Esophagus squamous epithelium (tissue), 5 donors: ENCODE results near the gene PRR35. TPM values are rescaled to one million over a fixed set of nuclear protein-coding genes. Genes with fewer than 3 reads are reported as not detected.

Source experiments
- DNase-seq: peaks from one replicate; lab custom pipeline; 2025; lab: John Stamatoyannopoulos, UW
- H3K27ac ChIP-seq, 4 donors: fragments of 200-600 bp; sonication (generic); one replicate each; pipeline ENCODE4 v1.5.1; 2016 to 2019; ENCODE audit warnings: mild to moderate bottlenecking in 1 of 4
- H3K27me3 ChIP-seq, 4 donors: fragments of 200-600 bp; sonication (generic); 1 replicate in 3 of 4; 2 replicates in 1 of 4; pipeline versions ENCODE4 v1.5.1 to v1.6.0; 2017 to 2021; ENCODE audit warnings: antibody characterized with exemption in 1 of 4
- H3K36me3 ChIP-seq, 3 donors: fragments of 200-600 bp; sonication (generic); one replicate each; pipeline ENCODE4 v1.5.1; 2016 to 2019
- H3K4me1 ChIP-seq, 3 donors: fragments of 200-600 bp; sonication (generic); one replicate each; pipeline ENCODE4 v1.5.1; 2017 to 2019
- H3K4me3 ChIP-seq, 4 donors: fragments of 200-600 bp; sonication (generic); 1 replicate in 3 of 4; 2 replicates in 1 of 4; pipeline ENCODE4 v1.5.1; 2016 to 2019; ENCODE audit warnings: mild to moderate bottlenecking in 2 of 4, moderate library complexity in 1 of 4
- H3K9me3 ChIP-seq, 3 donors: fragments of 200-600 bp; sonication (generic); one replicate each; pipeline ENCODE4 v1.5.1; 2016 to 2019
- CTCF ChIP-seq, 6 experiments: fragments of 450-650 bp in 4 of 6; fragments of 200-600 bp in 2 of 6; sonication (generic) in 2 of 6; IDR thresholded peaks; one replicate each; pipeline ENCODE4 v1.5.1; 2016 to 2019; ENCODE audit warnings: antibody characterized with exemption in 6 of 6, mild to moderate bottlenecking in 4 of 6, moderate library complexity in 4 of 6
- POLR2A ChIP-seq, 4 donors: fragments of 450-650 bp; IDR thresholded peaks; one replicate each; pipeline ENCODE4 v1.6.1; 2017; ENCODE audit warnings: antibody characterized with exemption in 4 of 4, mild to moderate bottlenecking in 4 of 4, moderate library complexity in 3 of 4
- WGBS, 2 donors: methylation state at CpG; one replicate each; pipeline ENCODE4 v1.1.5; 2018; 5-methylcytosine and 5-hydroxymethylcytosine counted together
- intact Hi-C: fragments of 100-400 bp; cut with DNase I; formaldehyde crosslinking; loops from one replicate; pipeline ENCODE4 v1.15.0; 2022
- total RNA-seq, 4 donors: library from RNA; depleted of rRNA; stranded (reverse); fragments of >200 nt; gene quantifications; one replicate each; pipeline ENCODE4 v1.1.0, GENCODE V29; 2016
- donor health status: DM: yes; HTN: yes; CAD: no.

The PRR35 gene
- total RNA-seq, 4 donors from 2014 or later: not detected

GRCh38 chr16:549544-550263 is 10.5 kb upstream of the PRR35 start:
- intact Hi-C loops: no loop called here

DNA sequence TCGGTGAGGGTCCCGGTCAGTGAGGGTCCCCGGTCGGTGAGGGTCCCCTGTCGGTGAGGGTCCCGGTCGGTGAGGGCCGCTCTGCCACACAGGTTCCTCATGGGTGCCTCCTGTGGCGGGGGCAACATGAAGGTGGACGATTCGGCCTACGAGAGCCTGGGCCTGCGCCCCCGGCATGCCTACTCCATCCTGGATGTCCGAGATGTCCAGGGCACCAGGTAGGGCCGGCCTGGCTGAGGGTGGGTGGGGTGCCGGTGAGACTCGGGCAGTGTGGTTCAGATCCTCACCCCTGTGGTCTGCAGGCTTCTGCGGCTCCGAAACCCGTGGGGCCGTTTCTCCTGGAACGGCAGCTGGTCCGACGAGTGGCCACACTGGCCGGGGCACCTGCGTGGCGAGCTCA is 9.0 kb upstream of the PRR35 start:
- WGBS, 2 donors: 100% methylated on average over 1 of the region's 28 CpGs; no CpG with 5 or more reads in 1 of the 2 donors

More at GRCh38 chr16:549544-550263, 10.5 kb upstream of the PRR35 start:
- Histone ChIP-seq H3K27me3 (no peaks in the 10 kb centered on the region), H3K36me3 (peaks cover 15 to 92% (median 22%) of the 10 kb centered on the region in 3 donors), H3K9me3 (no peaks in the 10 kb centered on the region), H3K4me3 (no peak overlapping the region), H3K4me1 (peaks cover 0 to 27% (median 2%) of the 10 kb centered on the region in 3 donors), H3K27ac (no peak overlapping the region)
- 91 to 92% methylated on average over 8 to 13 of the region's 54 CpGs for WGBS, 2 donors
- TF ChIP-seq CTCF (IDR thresholded peaks at IDR 0.05) (no peak), POLR2A (IDR thresholded peaks at IDR 0.05) (no peak)
- no peak for DNase-seq

GRCh38 chr16:552171-552570 is 8.0 kb upstream of the PRR35 start:
- intact Hi-C loops: no loop called here
- Histone ChIP-seq H3K27me3 (peaks cover 0 to 2% (median 0%) of the 10 kb centered on the region in 4 donors), H3K9me3 (no peaks in the 10 kb centered on the region), H3K4me3 (no peak overlapping the region), H3K36me3 (peaks cover 15 to 69% (median 22%) of the 10 kb centered on the region in 3 donors), H3K4me1 (peaks cover 3 to 28% (median 4%) of the 10 kb centered on the region in 3 donors), H3K27ac (no peak overlapping the region)
- DNase-seq: no peak
- TF ChIP-seq POLR2A (IDR thresholded peaks at IDR 0.05): no peak
- TF ChIP-seq CTCF (IDR thresholded peaks at IDR 0.05): no peak
- WGBS, 2 donors: 70% methylated on average over 2 of the region's 35 CpGs; no CpG with 5 or more reads in 1 of the 2 donors

More for the DNA sequence above, 9.0 kb upstream of the PRR35 start:
- Histone ChIP-seq H3K27me3 (no peaks in the 10 kb centered on the region), H3K27ac (no peak overlapping the region), H3K4me1 (peaks cover 3 to 37% (median 4%) of the 10 kb centered on the region in 3 donors), H3K4me3 (no peak overlapping the region), H3K36me3 (peaks cover 15 to 79% (median 22%) of the 10 kb centered on the region in 3 donors), H3K9me3 (no peaks in the 10 kb centered on the region)
- intact Hi-C loops: no loop called here
- TF ChIP-seq CTCF (IDR thresholded peaks at IDR 0.05) (no peak), POLR2A (IDR thresholded peaks at IDR 0.05) (no peak)
- DNase-seq: no peak

DNA sequence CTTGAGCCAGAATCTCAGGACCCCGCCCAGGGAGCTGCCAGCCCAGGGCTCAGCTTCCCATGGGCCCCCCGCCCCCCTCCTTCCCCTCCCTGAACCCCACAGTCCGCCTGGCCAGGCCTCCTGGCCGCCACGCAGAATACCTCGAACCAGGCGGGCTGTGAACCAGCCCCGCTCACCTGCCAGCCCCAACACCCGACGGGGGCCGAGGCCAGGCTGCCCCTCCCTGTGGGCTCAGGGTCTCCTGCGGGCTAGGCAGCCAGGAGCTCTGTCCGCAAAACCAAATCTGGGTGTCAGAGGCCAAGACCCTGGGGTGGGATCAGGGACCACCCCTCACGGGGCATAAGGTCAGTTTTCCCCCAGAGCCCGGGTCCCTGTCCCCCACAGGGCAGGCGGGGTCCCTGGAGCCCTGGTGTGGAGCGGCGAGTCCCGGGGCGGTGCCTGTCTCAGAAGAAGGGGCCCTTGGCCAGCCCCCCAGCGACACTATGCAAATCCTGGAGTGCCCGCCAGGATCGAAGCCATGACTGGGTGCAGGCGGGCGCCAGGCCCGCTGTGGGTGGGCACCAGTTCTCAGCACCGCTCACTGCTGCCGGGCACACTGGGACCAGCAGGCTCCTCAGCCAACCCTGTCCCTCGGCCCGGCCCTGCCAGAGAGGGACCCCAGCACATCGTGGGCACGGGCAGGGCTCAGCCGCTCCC is 6.4 kb upstream of the PRR35 start:
- Histone ChIP-seq H3K27me3 (peaks cover 0 to 18% (median 0%) of the 10 kb centered on the region in 4 donors), H3K9me3 (no peaks in the 10 kb centered on the region), H3K27ac (no peak overlapping the region), H3K4me3 (no peak overlapping the region), H3K36me3 (peaks cover 15 to 54% (median 22%) of the 10 kb centered on the region in 3 donors), H3K4me1 (peaks cover 3 to 18% (median 4%) of the 10 kb centered on the region in 3 donors)
- WGBS, 2 donors: 78% methylated on average over 7 of the region's 33 CpGs; no CpG with 5 or more reads in 1 of the 2 donors
- TF ChIP-seq POLR2A (IDR thresholded peaks at IDR 0.05): no peak
- no peak for TF ChIP-seq CTCF (IDR thresholded peaks at IDR 0.05)
- intact Hi-C loops: no loop called here
- DNase-seq: no peak

DNA sequence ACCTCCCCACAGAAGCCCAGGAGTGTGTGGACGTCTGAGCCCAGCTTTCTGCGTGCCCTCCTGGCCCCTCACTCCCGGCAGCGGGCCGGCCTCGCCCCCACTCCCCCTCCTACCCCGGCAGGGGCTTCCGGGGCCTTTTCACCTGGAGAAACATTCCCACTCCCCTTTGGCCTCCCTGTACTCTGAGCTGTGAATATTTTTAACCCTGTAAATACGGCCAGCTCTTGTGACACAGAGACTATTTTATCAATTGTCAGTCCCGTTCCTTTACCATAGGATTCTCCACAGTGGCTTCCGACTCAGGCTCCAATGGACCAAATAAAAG is 5.9 kb upstream of the PRR35 start:
- H3K4me3 ChIP-seq: no peak overlapping the region
- H3K9me3 ChIP-seq: no peaks in the 10 kb centered on the region
- H3K4me1 ChIP-seq: peaks cover 3 to 23% (median 4%) of the 10 kb centered on the region in 3 donors
- 78 to 84% methylated on average over 10 to 11 of the region's 11 CpGs for WGBS, 2 donors
- no peak for DNase-seq
- peaks cover 0 to 23% (median 4%) of the 10 kb centered on the region in 4 donors for H3K27me3 ChIP-seq
- no peak overlapping the region for H3K27ac ChIP-seq
- no peak for TF ChIP-seq CTCF (IDR thresholded peaks at IDR 0.05)
- TF ChIP-seq POLR2A (IDR thresholded peaks at IDR 0.05): no peak
- intact Hi-C loops: no loop called here
- H3K36me3 ChIP-seq: peaks cover 15 to 48% (median 22%) of the 10 kb centered on the region in 3 donors
